GM12872 (cell line): Measurements from ENCODE around the gene MTMR12.

Experiments
- CTCF ChIP-seq: IDR thresholded peaks from 3 replicates; pipeline ENCODE4 v1.5.1; 2011; ENCODE audit warnings: low read depth, mild to moderate bottlenecking, low read length, moderate library complexity; ENCODE audit not compliant: insufficient read depth

The MTMR12 gene

GRCh38 chr5:32201122-32201753, 111.5 kb downstream of the MTMR12 start:
- no peak for TF ChIP-seq CTCF

GRCh38 chr5:32197032-32197431, 115.7 kb downstream of the MTMR12 start:
- no peak for TF ChIP-seq CTCF

- TF ChIP-seq CTCF, result no peak
These were observed 117.5 kb downstream of the MTMR12 start for GRCh38 chr5:32195265-32195664.

GRCh38 chr5:32193591-32193990, 119.1 kb downstream of the MTMR12 start:
- TF ChIP-seq CTCF, result no peak

- TF ChIP-seq CTCF, result no peak
These were observed 122.6 kb downstream of the MTMR12 start for GRCh38 chr5:32190095-32190494.

GRCh38 chr5:32187675-32188074, 125.1 kb downstream of the MTMR12 start:
- no peak for TF ChIP-seq CTCF

GRCh38 chr5:32182463-32183063, 130.2 kb downstream of the MTMR12 start:
- TF ChIP-seq CTCF, result no peak
